Mucosa of gallbladder (tissue), 1 donor: ENCODE data around the gene RNF166. TPM values are rescaled to one million over a fixed set of nuclear protein-coding genes. Genes with fewer than 3 reads are reported as not detected.

ENCODE experiments used
- DNase-seq: peaks from one replicate; pipeline ENCODE4 v3.0.0-alpha.2; 2020; ENCODE audit warnings: low spot score
- total RNA-seq: library from RNA; stranded (reverse); gene quantifications from one replicate; pipeline ENCODE4 v1.2.1, GENCODE V29; 2021
- donor health status: DM: no; HTN: no; CAD: no.

RNF166 gene
- total RNA-seq, 1 donor from 2014 or later = 28.4 TPM

DNA sequence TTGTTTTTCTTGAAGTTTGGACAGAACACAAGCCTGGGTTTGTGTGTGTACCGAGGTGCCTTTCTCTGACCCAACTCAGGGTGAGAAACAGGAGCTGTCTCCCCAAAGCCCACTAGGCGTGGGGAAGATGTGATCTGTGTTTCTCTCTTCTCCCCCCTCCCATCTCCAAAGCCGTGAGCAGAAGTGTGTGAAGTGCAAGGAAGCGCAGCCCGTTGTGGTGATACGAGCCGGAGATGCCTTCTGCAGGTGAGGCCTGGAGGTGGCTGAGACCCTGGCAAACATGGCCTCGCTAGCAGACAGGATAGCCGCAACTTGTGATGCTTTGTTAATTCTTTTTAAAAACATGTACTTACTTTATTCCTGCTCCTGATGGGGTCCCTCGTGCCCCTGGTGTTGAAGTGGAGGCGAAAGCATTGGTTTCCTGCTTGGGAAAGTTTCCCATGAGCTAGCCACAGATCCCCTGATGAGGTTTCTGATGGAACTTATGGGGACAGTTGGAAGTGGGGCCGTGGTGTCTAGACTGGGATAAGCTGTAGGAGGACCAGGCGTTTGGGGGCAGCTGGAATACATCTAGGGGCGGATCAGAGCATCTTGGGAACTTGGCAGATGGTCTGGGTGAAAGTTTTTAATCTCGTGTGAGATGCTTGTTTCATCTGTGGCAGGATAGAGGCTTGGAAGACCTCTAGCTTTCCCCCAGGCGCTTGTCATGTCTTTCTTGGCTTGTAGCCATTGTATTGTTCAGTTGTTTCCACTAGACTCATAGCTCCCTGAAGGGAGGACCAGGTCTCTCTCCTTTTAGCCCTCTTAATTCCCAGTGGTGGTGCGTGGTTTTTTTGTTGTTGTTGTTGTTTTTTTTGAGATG is 988 bp upstream of the RNF166 start:
- DNase-seq = no peak

DNA sequence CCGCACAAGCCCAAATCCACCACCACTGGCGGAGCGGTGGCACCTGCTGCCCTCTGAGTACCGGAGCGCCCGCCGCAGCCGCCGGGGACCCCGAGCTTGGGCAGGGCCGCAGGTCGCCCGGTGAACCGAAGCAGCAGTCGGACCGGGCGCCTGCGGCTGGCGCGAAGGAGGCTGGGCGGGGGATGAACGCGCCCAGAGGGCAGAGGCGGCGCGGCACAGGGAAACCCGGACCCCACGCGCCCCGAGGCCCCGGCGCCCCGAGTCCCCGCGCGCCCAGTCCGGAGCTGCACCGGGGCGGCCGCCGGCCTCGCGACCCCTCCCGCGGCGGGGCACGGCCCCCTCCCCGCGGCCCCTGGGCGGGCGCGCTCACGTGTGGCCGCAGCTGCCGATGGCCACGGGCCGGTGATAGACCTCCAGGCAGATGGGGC is 393 bp downstream of the RNF166 start:
- no peak for DNase-seq

DNA sequence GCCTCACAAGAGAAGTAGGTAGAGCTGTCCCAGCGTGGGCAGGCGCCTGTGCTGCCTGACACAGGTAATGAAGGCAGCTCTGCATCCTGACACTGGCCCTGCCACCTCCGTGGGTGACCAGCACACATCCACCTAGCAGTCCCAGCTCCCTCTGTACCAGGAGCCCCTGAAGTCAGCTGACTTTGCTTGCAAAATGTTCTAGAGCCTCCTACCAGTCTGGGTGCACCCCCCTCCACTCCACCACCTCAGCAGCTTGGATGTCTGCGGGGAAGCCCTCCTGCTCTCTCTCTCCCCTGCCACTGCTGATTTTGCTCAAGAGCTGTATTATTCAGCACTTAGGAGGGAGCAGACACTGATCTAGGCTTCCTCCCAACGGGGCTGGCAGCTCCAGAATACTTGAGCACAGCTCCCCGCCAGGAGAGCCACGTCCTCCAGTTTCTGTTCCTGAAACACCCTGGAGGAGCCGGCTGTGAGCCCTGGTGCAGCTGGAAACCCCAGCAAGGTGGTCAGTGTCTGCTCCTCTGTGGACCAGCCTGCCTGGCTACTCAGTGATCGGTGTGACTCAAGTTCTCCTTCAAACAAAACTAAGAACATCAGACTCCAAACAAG is 1.0 kb downstream of the RNF166 start:
- DNase-seq = no peak

DNA sequence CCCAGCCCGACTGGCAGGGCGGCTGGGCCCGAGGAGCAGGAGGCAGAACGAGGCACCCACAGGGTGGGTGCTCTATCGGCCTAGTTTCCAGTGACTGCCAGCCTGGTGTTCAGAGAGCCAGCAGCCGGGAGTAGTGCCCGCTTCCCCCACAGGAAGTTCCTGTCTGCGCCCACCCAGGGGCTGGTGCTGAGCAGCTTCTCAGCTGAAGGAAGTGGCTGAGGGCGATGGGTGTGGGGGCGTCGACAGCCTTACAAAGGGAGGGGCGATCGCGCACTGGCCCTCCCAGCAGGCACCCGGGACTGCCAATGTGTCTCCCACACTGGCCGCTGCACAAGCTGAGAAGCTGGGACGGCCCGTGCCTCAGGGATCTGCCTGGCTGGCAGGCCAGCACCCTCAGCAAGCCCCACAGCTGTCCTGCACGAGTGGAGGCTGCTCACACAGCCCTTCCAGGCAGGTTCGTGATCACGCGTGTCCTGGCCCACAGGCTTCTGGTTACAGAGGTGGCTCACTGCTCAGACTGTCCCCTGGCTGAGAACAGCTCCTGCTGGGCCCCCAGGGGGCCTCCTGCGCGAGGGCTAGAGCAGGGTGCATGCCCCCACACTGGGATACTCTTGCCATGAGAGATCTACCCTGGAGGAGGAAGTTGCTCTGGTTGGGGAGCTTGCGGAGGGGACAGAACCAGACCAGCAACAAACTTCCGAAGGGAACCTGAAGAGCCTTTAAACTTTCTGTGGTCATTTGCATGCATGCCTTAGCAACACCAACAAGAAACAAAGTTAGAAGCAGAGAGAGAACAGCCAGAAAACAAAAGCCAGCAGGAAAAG is 2.5 kb downstream of the RNF166 start:
- DNase-seq = no peak

DNA sequence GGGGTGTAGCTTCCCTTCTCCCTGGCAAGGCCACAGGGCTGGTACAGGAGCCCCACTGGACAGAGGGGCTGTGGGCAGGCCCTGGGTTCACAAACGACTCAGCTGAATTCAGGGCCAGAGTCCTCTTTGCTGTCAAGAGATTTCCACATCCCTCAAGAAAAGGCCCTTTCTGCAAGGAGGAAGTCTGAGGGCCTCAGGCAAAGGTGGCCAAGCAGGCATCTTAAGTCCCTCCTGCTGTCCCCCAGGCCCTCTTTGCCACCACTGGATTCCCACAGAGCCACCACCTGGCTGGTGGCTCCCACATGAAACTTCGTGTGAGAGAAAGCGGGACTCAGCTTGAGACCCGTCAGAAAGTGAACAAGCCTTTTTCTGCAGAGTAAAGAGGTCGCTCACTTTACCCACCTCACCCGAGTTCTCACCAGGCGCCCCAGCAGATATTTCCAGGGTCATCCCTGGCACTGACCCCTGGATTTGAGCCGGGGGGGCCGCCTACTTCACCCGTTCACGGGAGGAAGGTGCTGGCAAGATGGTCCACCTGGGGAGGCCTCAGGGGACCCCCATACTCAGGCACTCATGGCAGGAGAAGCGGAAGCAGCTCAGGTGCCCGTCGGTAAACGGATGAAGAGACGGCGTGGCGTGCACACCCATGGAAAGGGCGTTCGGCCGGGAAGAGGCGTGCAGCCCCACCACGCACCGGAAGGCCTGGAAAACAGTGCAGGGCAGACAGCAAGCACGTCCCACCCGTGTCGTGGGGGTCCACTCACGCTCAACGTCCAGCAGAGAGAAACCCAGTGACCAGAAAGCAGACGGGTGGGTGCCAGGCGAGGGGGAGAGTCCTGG is 3.6 kb downstream of the RNF166 start:
- no peak for DNase-seq

DNA sequence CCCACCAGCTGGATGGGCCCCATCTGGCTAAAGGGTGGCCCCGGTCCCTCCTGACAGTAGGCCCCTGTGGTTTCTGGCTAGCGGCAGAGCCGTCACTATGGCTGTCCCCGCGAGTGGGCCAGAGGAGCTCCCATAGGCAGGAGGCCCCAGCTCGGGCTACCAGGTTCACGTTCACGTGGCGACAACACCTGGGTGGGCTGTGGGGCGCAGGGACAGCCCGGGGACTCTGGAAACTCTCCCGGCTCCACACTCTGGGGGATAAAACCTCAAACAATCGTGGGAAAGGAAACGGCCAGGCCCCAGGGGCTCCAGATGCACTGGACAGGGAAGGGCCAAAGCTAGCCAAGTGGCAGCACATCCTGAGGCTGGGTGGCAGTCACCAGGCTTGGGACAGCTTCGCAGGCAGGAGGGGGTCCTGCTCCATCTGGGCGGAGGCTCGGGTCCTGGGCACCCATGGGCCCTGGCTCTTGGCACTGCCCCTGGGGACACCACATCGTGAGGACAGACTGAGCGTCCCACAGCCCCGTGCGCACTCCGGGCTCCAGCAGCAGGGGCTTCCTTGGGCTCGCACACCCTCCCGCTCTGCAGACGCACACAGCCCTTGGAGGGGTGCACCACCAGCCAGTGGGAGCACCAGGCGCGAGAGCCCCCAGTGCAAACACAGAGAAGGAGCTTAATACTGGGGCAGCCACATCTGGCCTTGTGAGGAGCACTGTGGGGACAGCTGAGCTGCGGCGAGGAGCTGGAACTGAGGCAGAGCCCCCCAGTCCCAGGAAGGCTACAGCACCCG is 4.4 kb downstream of the RNF166 start:
- no peak for DNase-seq

DNA sequence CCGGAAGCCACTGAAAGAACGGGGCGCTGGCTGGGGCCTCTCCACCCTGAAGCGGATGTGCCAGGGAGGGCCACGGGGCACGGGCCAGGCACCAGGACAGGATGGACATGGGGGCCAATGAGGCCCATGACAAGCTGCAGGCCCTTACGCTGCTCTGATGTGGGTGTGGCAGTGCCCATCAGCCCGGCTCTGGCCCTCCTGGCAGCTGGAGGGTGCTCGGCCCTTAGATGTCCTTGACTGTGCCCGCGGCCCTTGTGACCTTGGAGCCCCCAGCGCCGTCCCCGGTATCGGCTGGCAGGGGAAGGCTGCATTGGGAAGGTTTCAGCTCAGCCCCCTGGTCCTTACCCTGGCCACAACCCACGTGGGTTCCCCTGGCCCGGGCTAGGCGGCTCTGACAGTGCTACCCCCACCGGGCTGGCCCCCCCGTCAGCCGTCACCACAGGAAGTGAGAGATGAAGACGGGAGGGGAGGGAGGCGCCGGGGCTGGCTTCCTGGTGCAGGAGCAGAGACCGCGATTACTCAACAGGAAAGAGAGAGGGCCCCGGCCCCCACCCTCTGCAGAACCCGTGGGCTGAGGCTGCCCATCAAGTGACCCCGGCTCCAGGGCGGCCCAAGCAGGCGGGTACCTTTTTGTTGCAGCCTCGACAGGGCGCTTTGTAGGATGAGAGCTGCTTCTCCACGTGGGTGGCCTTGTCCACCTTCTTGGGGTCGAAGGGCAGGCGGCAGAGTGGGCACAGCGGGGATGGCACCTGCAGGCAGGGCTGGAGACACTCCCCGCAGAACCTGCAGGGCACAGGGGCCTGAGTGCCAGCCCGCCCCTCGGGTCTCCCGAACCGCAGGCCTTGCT is 5.3 kb downstream of the RNF166 start:
- peak; percentile 91 for DNase-seq

DNA sequence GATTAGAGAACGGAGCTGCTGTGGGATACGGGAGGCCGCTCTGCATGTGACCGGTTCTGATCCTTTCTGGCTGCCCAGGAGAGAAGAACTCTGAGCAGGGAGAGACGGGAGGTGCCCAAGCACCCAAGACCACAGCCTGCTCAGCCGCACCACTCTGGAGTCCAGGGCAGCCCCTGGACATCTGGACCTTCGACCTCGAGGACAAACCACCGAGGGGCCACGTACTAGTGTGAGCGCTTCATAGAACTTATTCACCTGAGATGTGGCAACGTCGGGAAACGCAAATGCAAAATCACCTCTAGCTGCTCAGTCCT is 5.9 kb downstream of the RNF166 start:
- no peak for DNase-seq

DNA sequence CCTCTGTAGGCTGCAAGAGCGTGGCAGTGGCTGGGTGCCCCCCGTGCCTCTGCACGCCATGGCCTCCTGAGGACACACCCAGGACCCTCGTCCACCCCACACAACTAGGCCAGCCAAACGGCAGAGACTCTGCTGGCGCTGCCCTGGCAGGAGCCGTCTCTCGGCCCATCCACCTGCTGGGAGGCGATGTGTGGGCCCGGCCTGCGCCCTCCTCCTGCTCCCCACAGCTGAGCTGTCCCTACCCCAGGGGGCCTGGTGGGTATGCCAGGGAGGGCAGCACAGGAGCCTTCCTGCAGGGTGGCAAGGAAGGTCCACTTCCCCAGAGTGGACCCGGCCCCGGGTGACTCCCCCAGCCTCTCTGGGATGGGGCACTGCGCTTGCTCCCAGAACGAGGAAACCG is 7.0 kb downstream of the RNF166 start:
- DNase-seq = no peak

DNA sequence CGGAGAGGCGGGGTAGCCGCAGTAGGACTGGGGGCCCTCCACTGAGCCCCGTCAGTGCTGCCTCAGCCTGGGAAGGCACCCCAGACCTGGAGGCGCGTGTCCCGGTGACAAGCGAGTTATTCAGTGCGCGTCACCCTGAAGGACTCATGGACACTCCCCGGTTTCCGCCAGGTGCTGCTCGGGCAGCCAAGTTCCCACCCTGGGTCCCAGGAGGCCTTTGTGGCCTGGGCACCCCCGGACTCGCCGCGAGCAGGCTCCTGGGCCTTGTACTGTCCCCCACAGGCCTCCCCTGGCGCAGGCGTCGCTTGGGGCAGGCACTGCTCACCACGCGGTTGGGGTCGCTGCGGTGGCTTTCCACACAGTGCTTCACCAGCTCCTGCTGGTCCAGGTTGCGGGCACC is 7.6 kb downstream of the RNF166 start:
- no peak for DNase-seq

DNA sequence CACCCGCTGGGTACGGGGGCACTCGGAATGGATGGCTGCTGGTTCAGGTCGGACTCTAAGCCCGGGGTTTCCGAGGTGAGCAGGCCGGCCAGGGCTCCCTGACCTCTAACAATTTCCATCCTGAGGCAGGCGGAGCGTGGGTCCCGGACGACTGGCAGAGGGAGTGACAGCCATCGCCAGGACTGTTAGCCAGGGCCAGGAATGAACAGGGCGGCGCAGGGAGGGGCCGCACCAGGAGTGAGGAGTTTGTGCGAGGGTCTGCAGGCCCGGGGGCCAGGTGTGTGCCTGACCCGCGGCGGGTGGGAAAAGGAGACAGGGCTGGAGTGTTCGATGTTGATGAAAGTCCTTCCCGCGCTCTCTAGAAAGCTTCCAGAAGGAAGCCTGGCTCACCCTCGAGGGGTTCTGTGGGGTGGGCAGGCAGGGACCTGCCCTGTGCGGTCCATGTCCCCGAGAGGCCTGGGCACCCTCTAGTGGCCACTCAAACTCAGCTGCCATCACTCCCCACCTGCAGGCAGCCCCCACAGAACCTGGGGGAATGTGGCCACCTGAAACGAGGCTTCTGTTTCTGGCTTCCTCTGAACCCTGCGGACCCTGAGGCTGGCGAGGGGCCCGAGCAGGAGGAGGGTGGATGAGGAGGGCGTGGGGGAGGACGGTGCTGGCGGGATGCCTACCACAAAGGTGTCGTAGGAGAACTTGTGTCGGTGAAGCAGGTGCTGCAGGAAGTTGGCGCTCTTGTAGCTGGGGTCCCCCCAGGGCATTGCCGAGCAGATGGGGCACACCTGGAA is 8.2 kb downstream of the RNF166 start:
- no peak for DNase-seq

DNA sequence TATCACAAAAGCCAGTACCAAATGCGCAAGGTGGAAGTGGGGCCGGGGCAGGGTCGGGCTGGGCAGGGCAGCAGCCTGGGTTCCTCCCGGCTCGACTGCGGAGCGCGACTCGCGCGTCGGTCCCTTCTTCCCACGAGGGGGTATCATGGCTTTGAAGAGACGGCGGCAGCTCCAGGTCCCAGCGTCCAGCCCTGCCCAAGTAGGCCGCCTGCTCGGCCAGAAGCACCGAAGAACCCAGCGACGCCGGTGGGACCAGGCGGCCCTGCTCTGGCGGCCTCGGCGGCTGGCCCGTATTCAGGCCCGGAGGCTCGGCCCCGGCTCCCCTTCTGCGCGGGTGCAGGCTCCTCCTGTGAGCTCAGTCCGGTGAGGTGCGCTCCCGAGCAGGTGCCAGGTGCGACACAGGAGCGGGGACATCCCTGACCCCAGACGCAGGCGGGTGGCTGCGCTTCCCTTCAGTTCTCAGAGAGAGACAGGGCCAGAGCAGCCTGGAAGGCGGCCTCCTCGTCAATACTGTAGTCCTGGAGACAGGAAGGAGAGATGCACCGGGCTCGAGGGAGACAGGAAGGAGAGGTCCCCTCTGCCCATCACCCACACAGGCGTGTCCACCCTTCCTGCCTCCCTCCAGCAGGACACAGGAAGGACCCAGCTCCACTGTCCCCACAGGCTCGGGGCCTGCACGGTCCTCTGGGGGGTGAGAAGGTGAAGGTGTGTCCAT is 8.9 kb downstream of the RNF166 start:
- DNase-seq = no peak

DNA sequence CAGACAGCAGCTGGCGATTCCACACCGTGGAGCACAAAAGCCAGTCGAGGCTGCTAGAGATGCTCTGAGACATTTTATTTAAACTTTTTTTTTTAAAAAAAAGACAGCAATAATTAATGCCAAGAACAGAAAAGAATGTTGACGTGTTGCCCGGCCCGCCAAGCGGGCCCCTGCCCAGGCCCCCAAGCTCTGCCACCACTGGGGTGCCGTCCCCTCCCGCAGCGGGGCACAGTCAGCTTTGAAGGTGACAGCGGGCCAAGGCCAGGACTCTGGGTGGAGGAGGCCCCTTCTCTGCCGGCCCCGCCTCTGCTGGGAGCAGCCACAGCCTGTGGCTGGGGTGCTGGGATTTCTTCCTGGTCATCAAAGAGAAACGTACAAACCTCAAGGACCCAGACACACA is 9.8 kb downstream of the RNF166 start:
- no peak for DNase-seq

DNA sequence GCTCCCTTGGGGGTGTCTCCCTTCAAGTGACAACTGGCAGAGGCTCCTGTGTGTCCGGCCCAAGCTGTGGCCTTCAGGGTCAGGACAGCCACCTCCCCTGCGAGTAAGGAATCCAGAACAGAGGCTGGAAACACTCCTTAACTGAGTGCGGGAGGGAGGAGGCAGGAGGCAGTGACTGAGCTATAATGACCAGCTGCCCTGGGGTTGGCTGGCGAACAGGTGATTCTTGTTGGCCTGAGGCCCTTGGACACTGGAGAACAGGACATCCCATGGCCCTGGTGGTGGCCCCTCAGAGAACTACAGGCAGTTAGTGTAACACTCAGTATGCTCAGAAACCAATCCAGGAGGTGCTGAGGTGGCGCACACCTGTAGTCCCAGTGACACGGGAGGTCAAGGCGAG is 10.5 kb downstream of the RNF166 start:
- DNase-seq = no peak

DNA sequence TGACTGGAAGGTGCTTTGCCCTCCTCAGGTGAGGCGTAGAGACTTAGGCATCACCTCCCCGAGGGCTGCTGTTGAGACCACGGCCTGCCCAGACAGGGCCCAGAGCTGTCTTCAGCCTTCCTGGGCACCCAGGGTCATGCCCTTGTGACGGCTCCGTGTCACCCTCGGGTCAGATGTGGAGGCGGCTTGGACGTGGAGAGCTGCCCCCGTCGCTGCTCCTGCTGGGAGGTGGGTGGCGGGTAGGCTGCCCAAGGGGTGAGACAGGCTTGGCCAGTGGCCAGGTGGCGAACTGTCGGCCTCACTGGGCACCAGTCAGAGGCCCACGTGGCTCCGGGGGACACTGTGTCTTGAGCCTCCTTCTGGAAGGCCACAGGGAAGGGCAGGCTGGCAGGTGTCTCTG is 11.0 kb downstream of the RNF166 start:
- no peak for DNase-seq

DNA sequence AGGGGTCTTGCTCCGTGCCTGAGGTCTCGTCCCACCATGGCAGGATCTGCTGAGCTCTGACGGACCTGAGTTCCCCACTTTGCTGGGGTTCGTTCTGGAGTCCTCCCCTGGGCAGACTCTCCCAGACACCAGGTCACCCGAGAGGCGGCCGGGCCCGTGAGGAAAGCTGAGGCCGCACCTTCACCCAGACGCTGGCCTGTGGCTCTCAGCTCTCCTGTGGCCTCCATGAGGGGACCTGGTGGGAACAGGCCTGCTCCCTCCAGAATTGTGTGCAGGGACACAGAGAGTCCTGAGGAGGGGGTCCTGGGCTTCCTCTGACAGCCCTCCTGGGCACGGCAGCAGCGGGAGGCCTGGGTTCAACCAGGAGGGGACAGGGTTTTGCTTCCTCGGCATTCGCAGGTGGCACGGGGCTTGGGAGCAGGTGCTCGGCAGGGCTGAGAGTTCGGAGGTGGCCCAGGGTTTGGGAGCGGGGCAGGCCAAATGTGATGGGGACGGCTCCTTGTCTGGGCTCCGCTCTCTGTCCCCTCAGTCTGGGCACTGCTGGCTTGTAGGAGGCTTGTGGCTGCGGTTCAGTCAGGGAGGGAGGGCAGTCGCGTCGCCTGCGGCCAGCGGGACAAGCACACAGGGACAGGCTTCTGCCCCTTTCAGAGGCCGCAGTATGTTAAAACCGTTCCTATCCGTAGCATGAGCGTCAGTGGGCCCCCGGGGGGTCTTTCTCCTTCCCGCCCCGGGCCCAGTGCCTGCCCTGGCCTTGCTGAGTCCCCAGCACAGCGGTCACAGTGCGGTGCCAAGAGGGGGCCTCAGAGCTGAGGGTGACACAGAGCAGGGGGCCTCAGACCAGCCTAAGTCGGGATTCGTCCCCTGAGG is 11.8 kb downstream of the RNF166 start:
- DNase-seq = no peak

DNA sequence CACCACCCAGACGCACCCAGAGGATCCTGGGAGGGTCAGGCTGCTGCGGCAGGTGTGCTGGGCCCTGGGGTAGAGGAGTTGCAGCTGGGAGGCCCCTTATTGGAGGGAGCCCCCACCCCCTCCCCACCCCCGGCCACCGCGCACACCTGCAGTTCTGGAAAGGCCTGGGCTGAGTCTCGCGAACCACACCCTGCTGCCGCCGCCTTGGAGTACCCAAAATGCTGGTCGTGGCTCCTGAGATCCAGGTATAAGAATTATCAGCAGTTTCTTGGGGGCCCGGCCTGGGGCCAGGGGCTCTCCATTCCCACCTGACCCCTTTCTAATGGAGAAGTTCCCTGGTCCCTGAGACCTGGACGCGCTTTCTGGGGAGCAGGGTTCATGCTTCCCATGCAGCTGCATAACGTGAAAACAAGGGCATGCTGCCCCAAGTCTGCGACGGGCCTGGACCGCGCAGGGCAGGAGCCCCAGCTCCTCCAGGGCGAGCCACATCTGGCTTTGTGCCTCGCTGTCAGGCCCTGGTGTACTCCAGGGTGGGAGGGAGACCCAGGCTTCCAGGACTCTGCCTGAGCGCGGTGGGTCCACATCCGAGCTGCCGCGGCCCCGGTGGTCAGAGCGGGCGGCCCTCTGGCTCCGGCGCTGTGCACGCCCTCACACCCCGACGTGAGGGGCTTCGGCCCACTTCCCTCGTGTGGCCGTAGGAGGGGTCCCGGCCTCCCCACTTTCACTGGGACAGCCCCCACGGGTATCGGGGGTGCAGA is 12.6 kb downstream of the RNF166 start:
- DNase-seq = no peak
